Naive thymus-derived CD8-positive, alpha-beta T cell (primary cell): ENCODE measurements around the gene ITPA. TPM values are rescaled to one million over a fixed set of nuclear protein-coding genes. Genes with fewer than 3 reads are reported as not detected.

Experiments
- ATAC-seq, 2 donors: fragments of 150-1000 bp; cut with Tn5 transposase in 1 of 2; sonication (Bioruptor Pico), chemical (Tn5 transposase) in 1 of 2; 1 replicate in 1 of 2; 2 replicates in 1 of 2; pipeline ENCODE4 v1.10.0; 2021; ENCODE audit warnings: mild to moderate bottlenecking in 2 of 2, moderate library complexity in 2 of 2
- POLR2A ChIA-PET: fragments of 350-600 bp; sonication (Branson Sonifier 250); formaldehyde crosslinking; loops from one replicate; lab custom pipeline; 2021; ENCODE audit warnings: antibody characterized with exemption; lab: Charles Lee
- DNase-seq, 10 donors: peaks; one replicate each; pipeline versions ENCODE4 v3.0.0 to v3.0.0-alpha.2; 2020 to 2022
- H3K27ac Mint-ChIP-seq, 10 donors: one replicate each; pipeline ENCODE4 v1.8.0; 2020 to 2022; ENCODE audit warnings: mild to moderate bottlenecking in 10 of 10, mixed read lengths in 10 of 10, moderate library complexity in 4 of 10, inconsistent platforms in 1 of 10
- H3K27me3 Mint-ChIP-seq, 5 donors: one replicate each; pipeline ENCODE4 v1.8.0; 2021 to 2022; ENCODE audit warnings: mixed read lengths in 5 of 5
- H3K36me3 Mint-ChIP-seq, 3 donors: one replicate each; pipeline ENCODE4 v1.8.0; 2020 to 2022; ENCODE audit warnings: mixed read lengths in 3 of 3, mild to moderate bottlenecking in 2 of 3, inconsistent platforms in 1 of 3
- H3K4me1 Mint-ChIP-seq, 4 donors: one replicate each; pipeline ENCODE4 v1.8.0; 2021 to 2022; ENCODE audit warnings: mixed read lengths in 4 of 4
- H3K4me3 Mint-ChIP-seq, 10 donors: one replicate each; pipeline ENCODE4 v1.8.0; 2020 to 2022; ENCODE audit warnings: mild to moderate bottlenecking in 10 of 10, mixed read lengths in 10 of 10, moderate library complexity in 6 of 10, inconsistent platforms in 1 of 10
- H3K9me3 Mint-ChIP-seq, 9 donors: one replicate each; pipeline ENCODE4 v1.8.0; 2020 to 2022; ENCODE audit warnings: mixed read lengths in 9 of 9, mild to moderate bottlenecking in 3 of 9, inconsistent platforms in 1 of 9, moderate library complexity in 1 of 9
- polyA plus RNA-seq, 3 donors: library from polyadenylated mRNA; unstranded; fragments of 300-500 nt; fragmentation: Illumina TruSeq; gene quantifications; one replicate each; pipeline ENCODE4 v1.2.3, GENCODE V29; 2021
- total RNA-seq, 8 experiments: library from RNA in 2 of 8; stranded (reverse) in 2 of 8; gene quantifications; one replicate each; pipeline ENCODE4 v1.2.3 and lab custom pipeline; 2021 to 2026

ITPA gene
- total RNA-seq = 10 to 100 TPM; 51.7 to 57.6 TPM
- 10 to 100 TPM; 46.2 to 72.9 (median 56.9) TPM for polyA plus RNA-seq
- total RNA-seq (lab: John Stamatoyannopoulos, UW) = 23.9 to 88.7 (median 42.4) reads per million in 6 experiments

GRCh38 chr20:3209257-3209945 is at the start of gene ITPA:
TSS of gene ITPA (plus strand) at chr20:3209498. CDS start at chr20:3209552, 54 bp downstream.
- DNase-seq (peak; percentile 19 to 79 (median 48)), ATAC-seq (peak; percentile 43 to 60)
- H3K4me3 Mint-ChIP-seq = peak within 1 kb of the TSS; percentile 86 to 99 (median 96)
- peaks cover 0 to 14% (median 2%) of the 10 kb centered on the region in 3 donors for H3K36me3 Mint-ChIP-seq
- POLR2A ChIA-PET = interaction anchor here (0.7 to 3.7 kb wide), 7 partner anchors 10 to 137 kb away, joined by 3 to 24 read pairs (median 7); partner anchors contain the start of genes FASTKD5 and UBOX5
- no peaks in the 10 kb centered on the region for H3K9me3 Mint-ChIP-seq
- no peaks in the 10 kb centered on the region for H3K27me3 Mint-ChIP-seq
- H3K27ac Mint-ChIP-seq = peak within 1 kb of the TSS; percentile 57 to 99 (median 94)
- H3K4me1 Mint-ChIP-seq = peaks cover 23 to 42% (median 35%) of the 10 kb centered on the region in 4 donors

- POLR2A ChIA-PET = interaction anchor here (0.6 to 2.7 kb wide), 20 partner anchors 9 to 294 kb away, joined by 3 to 17 read pairs (median 4); partner anchors contain the start of gene ITPA
- Mint-ChIP-seq H3K36me3 (peaks cover 0 to 10% (median 4%) of the 10 kb centered on the region in 3 donors), H3K27ac (peak overlapping the region in 4 of 10 donors; percentile 19 to 61 (median 48)), H3K4me1 (peaks cover 29 to 45% (median 42%) of the 10 kb centered on the region in 4 donors), H3K4me3 (peak overlapping the region in 6 of 10 donors; percentile 41 to 98 (median 68)), H3K9me3 (no peaks in the 10 kb centered on the region), H3K27me3 (no peaks in the 10 kb centered on the region)
- ATAC-seq (no peak), DNase-seq (no peak)
Observed at GRCh38 chr20:3160418-3160817, 48.9 kb upstream of the ITPA start.

- peaks cover 0 to 4% (median under 1%) of the 10 kb centered on the region in 3 donors for H3K36me3 Mint-ChIP-seq
- no peaks in the 10 kb centered on the region for H3K9me3 Mint-ChIP-seq
- peak overlapping the region in 8 of 10 donors; percentile 19 to 76 (median 57) for H3K27ac Mint-ChIP-seq
- H3K4me3 Mint-ChIP-seq = peak overlapping the region in 8 of 10 donors; percentile 22 to 85 (median 50)
- DNase-seq (no peak), ATAC-seq (no peak)
- no peaks in the 10 kb centered on the region for H3K27me3 Mint-ChIP-seq
- POLR2A ChIA-PET = interaction anchor here (0.5 kb wide), 1 partner anchor 35 kb away, joined by 5 read pairs; no protein-coding TSS in a partner anchor
- peaks cover 23 to 36% (median 32%) of the 10 kb centered on the region in 4 donors for H3K4me1 Mint-ChIP-seq
Observed at GRCh38 chr20:3161316-3162079, 47.8 kb upstream of the ITPA start.

- peaks cover 0 to under 1% (median 0%) of the 10 kb centered on the region in 5 donors for H3K27me3 Mint-ChIP-seq
- H3K27ac Mint-ChIP-seq = peak overlapping the region in 3 of 10 donors; percentile 19 to 43 (median 37)
- H3K4me3 Mint-ChIP-seq = peak overlapping the region in 2 of 10 donors; percentile 32 to 66
- peaks cover 18 to 29% (median 25%) of the 10 kb centered on the region in 4 donors for H3K4me1 Mint-ChIP-seq
- DNase-seq = no peak
- ATAC-seq = no peak
- peaks cover 0 to 4% (median 0%) of the 10 kb centered on the region in 3 donors for H3K36me3 Mint-ChIP-seq
- H3K9me3 Mint-ChIP-seq = no peaks in the 10 kb centered on the region
- POLR2A ChIA-PET = interaction anchor here (0.5 kb wide), 1 partner anchor 36 kb away, joined by 5 read pairs; no protein-coding TSS in a partner anchor
Observed at GRCh38 chr20:3162080-3162611, 47.2 kb upstream of the ITPA start.

DNA sequence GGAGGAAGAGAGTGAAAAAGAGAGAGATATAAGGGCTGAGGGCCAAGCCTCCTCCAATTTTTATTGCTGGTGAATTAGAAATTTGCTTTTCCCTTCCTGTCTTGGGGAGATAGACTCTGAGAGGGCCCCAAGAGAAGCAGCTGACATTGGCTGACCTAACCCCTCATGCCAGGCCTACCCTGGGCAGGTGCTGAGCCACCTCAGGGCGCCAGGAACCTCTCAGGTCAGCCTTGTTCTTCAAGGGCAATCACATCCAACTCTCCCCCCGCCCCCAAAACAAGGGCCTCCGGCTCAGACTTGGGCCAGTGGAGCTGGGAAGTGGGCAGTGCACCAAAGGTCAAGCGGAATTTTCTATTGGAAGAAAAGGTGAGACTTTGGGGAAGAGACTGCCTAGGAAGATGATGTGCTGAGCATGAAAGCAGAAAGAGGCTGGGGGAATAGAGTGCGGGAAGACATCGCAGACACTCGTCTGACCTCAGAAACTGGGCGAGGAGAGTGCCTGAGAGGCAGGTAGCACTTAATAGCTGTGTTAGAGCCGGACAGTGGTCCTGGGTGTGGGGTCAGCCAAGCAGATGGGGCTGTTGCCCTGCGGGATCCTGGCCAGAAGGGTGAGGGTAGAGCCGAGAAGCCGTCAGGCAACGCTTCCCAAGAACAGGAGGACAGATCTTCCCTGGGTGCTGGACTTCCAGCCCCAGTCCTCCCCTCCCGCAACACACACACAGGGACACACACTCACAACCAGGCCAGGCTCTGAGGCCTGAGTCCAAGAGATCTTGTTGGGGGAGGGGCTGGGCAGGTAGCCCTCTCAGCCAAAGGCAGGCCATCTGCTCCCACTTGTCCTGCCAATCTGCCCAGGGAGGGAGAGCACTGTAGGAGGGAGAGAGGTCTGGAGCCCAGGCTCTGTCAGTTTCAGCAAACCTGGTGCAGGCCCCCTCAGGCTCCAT is 45.9 kb upstream of the ITPA start:
- Mint-ChIP-seq H3K9me3 (no peaks in the 10 kb centered on the region), H3K27ac (peak overlapping the region in 1 of 10 donors; percentile 46)
- POLR2A ChIA-PET = interaction anchor here (0.5 to 0.8 kb wide), 2 partner anchors 71 to 449 kb away, joined by 3 read pairs; no protein-coding TSS in a partner anchor

GRCh38 chr20:3164043-3164762 is 45.1 kb upstream of the ITPA start:
- H3K4me1 Mint-ChIP-seq = peaks cover 10 to 18% (median 13%) of the 10 kb centered on the region in 4 donors
- H3K9me3 Mint-ChIP-seq = no peaks in the 10 kb centered on the region
- no peak overlapping the region for H3K27ac Mint-ChIP-seq
- DNase-seq (no peak), ATAC-seq (no peak)
- peaks cover 3 to 13% (median 9%) of the 10 kb centered on the region in 5 donors for H3K27me3 Mint-ChIP-seq
- H3K4me3 Mint-ChIP-seq = peak overlapping the region in 1 of 10 donors; percentile 34
- H3K36me3 Mint-ChIP-seq = peaks cover 0 to 2% (median 0%) of the 10 kb centered on the region in 3 donors
- POLR2A ChIA-PET = no interaction called here

More for the DNA sequence above, 45.9 kb upstream of the ITPA start:
- peaks cover 0 to 8% (median 1%) of the 10 kb centered on the region in 5 donors for H3K27me3 Mint-ChIP-seq
- ATAC-seq (no peak), DNase-seq (no peak)
- H3K36me3 Mint-ChIP-seq = peaks cover 0 to 4% (median 0%) of the 10 kb centered on the region in 3 donors
- H3K4me3 Mint-ChIP-seq = peak overlapping the region in 4 of 10 donors; percentile 10 to 71 (median 26)
- peaks cover 11 to 18% (median 17%) of the 10 kb centered on the region in 4 donors for H3K4me1 Mint-ChIP-seq

DNA sequence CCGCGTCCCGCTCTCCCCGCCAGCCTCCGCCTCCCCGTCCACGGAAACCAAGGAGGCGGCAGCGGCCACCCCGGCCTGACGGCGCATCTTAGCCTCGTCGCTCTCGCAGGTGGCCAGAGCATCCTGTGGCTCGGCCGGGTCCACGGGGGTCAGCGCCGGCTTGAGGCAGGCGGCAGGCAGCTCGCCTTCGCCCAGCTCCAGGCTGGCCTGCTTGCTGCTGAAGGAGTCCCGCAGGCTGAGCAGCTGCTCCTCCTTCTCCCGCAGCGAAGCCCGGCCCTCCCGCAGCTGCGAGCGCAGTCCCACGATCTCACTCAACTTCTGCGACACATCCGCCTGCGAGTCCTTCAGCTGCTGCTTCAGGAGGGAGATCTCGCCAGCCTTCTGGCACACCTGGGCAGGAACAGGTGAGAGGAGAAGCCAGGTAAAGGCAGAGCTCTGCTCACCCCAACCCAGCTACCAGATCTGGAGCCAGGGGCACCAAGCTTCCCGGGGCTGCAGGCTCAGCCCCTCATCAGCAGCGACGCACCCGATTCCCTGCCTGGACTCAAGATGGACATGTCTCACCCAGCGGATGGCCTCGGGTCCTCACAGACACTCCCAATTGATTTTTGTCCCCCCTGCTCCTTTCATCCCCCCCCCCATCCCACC is 44.4 kb upstream of the ITPA start:
- Mint-ChIP-seq H3K9me3 (no peaks in the 10 kb centered on the region), H3K27me3 (peaks cover 3 to 16% (median 11%) of the 10 kb centered on the region in 5 donors), H3K27ac (peak overlapping the region in 3 of 10 donors; percentile 44 to 61 (median 48)), H3K4me3 (peak overlapping the region in 7 of 10 donors; percentile 15 to 59 (median 49)), H3K36me3 (no peaks in the 10 kb centered on the region), H3K4me1 (peaks cover 6 to 13% (median 10%) of the 10 kb centered on the region in 4 donors)
- no peak for DNase-seq
- POLR2A ChIA-PET = no interaction called here
- peak; percentile 7 to 24 for ATAC-seq

DNA sequence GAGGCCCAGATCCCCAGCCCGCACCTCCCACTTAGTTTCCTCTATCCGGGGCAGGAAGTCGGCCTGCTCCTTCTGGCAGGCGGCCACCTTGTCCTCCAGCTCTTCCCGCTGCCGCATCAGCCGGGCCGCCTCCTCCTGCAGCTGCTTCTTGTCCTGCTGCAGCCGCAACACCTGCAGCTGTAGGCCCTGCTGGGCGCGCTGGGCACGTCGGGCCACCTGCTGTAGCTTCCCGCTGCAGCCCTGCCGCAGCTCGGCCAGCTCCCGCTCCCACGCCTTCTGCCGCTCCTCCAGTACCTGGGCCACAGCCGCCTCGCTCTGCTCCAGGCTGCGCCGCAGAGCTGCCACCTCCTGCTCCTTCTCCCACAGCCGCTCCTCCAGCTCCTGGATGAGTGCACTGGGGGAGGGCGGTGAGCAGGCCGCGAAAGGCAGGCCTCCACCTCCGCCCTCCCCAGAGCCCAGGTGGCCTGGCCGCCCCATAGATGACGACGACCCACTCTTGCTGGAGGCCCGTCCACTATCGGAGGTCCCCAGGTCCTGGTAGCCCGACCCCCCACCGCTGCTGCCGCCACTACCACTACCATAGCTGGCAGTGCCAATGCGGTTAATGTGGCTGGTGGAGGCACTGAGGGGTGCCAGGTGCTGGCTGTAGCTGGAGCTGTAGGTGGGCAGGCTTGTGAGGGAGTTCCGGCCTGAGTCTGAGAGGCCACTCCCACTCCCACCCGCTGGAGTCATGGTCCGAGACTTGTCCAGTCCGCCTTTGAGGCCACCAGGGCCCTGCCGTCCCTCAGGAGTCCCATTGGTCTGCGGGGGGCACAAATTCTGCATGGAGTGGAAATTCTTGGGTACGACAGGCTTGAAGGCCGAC is 43.6 kb upstream of the ITPA start:
- Mint-ChIP-seq H3K4me1 (peaks cover 4 to 11% (median 10%) of the 10 kb centered on the region in 4 donors), H3K27me3 (peaks cover 3 to 17% (median 11%) of the 10 kb centered on the region in 5 donors), H3K27ac (no peak overlapping the region), H3K36me3 (no peaks in the 10 kb centered on the region), H3K4me3 (peak overlapping the region in 2 of 10 donors; percentile 41 to 59), H3K9me3 (no peaks in the 10 kb centered on the region)
- DNase-seq = no peak
- peak in 1 of 2 donors; percentile 10 for ATAC-seq
- POLR2A ChIA-PET = interaction anchor here (0.6 kb wide), 1 partner anchor 69 kb away, joined by 3 read pairs; no protein-coding TSS in a partner anchor

GRCh38 chr20:3166338-3166912 is 42.9 kb upstream of the ITPA start:
- DNase-seq (no peak), ATAC-seq (no peak)
- POLR2A ChIA-PET = interaction anchor here (0.6 to 1.2 kb wide), 3 partner anchors 19 to 70 kb away, joined by 3 to 4 read pairs (median 3); no protein-coding TSS in a partner anchor
- Mint-ChIP-seq H3K27me3 (peaks cover 3 to 19% (median 11%) of the 10 kb centered on the region in 5 donors), H3K4me3 (peak overlapping the region in 1 of 10 donors; percentile 20), H3K9me3 (no peaks in the 10 kb centered on the region), H3K4me1 (peaks cover 4 to 11% (median 10%) of the 10 kb centered on the region in 4 donors), H3K36me3 (no peaks in the 10 kb centered on the region), H3K27ac (no peak overlapping the region)
